ENCODE data around the gene UBE3B.

DNA sequence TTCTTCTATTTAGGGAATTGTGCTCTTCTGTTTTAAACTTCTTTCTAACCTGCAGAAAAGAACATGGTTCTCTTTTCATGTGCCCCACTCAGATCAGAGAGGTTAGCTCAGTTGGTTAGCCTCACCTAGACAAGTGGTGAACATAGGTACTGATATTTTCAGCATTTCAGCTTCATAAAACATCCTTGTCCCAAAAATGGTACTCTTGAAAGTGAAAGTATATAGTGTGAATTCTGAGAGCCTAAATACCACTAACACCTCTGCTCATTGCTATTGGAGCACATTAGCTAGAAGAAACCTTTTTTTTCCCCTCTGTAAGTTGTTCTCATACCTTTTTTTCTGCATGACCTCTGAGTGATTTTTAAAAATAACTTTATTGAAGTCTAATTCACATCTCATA lies 17.6 kb downstream of the UBE3B start:
- no peak for TF ChIP-seq MAX (CRISPR knock-in tag; IDR thresholded peaks at IDR 0.05)
- TF ChIP-seq CBFB (CRISPR knock-in tag; IDR thresholded peaks at IDR 0.05; ENCODE audit: low read depth) = no peak
- TF ChIP-seq, protein P1, sequence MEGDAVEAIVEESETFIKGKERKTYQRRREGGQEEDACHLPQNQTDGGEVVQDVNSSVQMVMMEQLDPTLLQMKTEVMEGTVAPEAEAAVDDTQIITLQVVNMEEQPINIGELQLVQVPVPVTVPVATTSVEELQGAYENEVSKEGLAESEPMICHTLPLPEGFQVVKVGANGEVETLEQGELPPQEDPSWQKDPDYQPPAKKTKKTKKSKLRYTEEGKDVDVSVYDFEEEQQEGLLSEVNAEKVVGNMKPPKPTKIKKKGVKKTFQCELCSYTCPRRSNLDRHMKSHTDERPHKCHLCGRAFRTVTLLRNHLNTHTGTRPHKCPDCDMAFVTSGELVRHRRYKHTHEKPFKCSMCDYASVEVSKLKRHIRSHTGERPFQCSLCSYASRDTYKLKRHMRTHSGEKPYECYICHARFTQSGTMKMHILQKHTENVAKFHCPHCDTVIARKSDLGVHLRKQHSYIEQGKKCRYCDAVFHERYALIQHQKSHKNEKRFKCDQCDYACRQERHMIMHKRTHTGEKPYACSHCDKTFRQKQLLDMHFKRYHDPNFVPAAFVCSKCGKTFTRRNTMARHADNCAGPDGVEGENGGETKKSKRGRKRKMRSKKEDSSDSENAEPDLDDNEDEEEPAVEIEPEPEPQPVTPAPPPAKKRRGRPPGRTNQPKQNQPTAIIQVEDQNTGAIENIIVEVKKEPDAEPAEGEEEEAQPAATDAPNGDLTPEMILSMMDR (IDR thresholded peaks at IDR 0.05) = no peak
- TF ChIP-seq NR2C2 (CRISPR knock-in tag; IDR thresholded peaks at IDR 0.05) = no peak
- TF ChIP-seq, protein P2, sequence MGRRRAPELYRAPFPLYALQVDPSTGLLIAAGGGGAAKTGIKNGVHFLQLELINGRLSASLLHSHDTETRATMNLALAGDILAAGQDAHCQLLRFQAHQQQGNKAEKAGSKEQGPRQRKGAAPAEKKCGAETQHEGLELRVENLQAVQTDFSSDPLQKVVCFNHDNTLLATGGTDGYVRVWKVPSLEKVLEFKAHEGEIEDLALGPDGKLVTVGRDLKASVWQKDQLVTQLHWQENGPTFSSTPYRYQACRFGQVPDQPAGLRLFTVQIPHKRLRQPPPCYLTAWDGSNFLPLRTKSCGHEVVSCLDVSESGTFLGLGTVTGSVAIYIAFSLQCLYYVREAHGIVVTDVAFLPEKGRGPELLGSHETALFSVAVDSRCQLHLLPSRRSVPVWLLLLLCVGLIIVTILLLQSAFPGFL (CRISPR knock-in tag; IDR thresholded peaks at IDR 0.05; ENCODE audit: borderline replicate concordance) = no peak
- TF ChIP-seq TEAD4 (CRISPR knock-in tag; IDR thresholded peaks at IDR 0.05) = no peak
- TF ChIP-seq SP1 (CRISPR knock-in tag; conservative IDR thresholded peaks at IDR 0.05) = no peak
